Gastroesophageal sphincter (tissue), 4 donors: ENCODE results near the gene UBE3D. TPM values are rescaled to one million over a fixed set of nuclear protein-coding genes. Genes with fewer than 3 reads are reported as not detected.
"Not testable (repeated sequence)": the region's sequence is repeated elsewhere in the genome, so short reads cannot be mapped to it uniquely, and the experiment has no call there.

Experiments used
- ATAC-seq: fragments of 150-250 bp; one replicate; pipeline ENCODE4 v1.9.1; 2016; ENCODE audit warnings: mild to moderate bottlenecking, moderate library complexity
- H3K27ac ChIP-seq, 4 donors: fragments of 200-600 bp; sonication (generic) in 3 of 4; 1 replicate in 3 of 4; 2 replicates in 1 of 4; pipeline ENCODE4 v1.5.1; 2016 to 2019
- H3K27me3 ChIP-seq: fragments of 200-600 bp; sonication (generic); one replicate; pipeline ENCODE4 v1.5.1; 2019
- H3K36me3 ChIP-seq, 2 donors: fragments of 200-600 bp; sonication (generic); one replicate each; pipeline ENCODE4 v1.5.1; 2019; ENCODE audit warnings: control low read depth in 1 of 2
- H3K4me1 ChIP-seq, 3 donors: fragments of 200-600 bp; sonication (generic); 1 replicate in 2 of 3; 2 replicates in 1 of 3; pipeline ENCODE4 v1.5.1; 2016 to 2019; ENCODE audit warnings: control low read depth in 2 of 3
- H3K4me3 ChIP-seq, 2 donors: fragments of 200-600 bp; sonication (generic); one replicate each; pipeline ENCODE4 v1.5.1; 2019; ENCODE audit warnings: mild to moderate bottlenecking in 1 of 2, moderate library complexity in 1 of 2
- H3K9me3 ChIP-seq, 3 donors: fragments of 200-600 bp; sonication (generic); one replicate each; pipeline ENCODE4 v1.5.1; 2017 to 2019; ENCODE audit warnings: control low read depth in 2 of 3
- CTCF ChIP-seq, 4 experiments: fragments of 200-600 bp in 2 of 4; fragments of 450-650 bp in 2 of 4; sonication (generic) in 1 of 4; IDR thresholded peaks; one replicate each; pipeline ENCODE4 v1.5.1; 2017 to 2019; ENCODE audit warnings: antibody characterized with exemption in 4 of 4, mild to moderate bottlenecking in 2 of 4, moderate library complexity in 2 of 4
- EP300 ChIP-seq: sonication (generic); formaldehyde crosslinking; IDR thresholded peaks from one replicate; pipeline ENCODE4 v1.6.1; 2017; ENCODE audit warnings: antibody characterized with exemption, mild to moderate bottlenecking
- POLR2A ChIP-seq, 2 donors: fragments of 450-650 bp; IDR thresholded peaks; one replicate each; pipeline ENCODE4 v1.6.1; 2017; ENCODE audit warnings: antibody characterized with exemption in 2 of 2, mild to moderate bottlenecking in 2 of 2, moderate library complexity in 1 of 2
- POLR2AphosphoS5 ChIP-seq: sonication (generic); formaldehyde crosslinking; IDR thresholded peaks from one replicate; pipeline ENCODE4 v1.6.1; 2017; ENCODE audit warnings: antibody characterized with exemption
- WGBS, 2 donors: methylation state at CpG; one replicate each; pipeline ENCODE4 v1.1.5; 2018; ENCODE audit warnings: low coverage in 1 of 2; 5-methylcytosine and 5-hydroxymethylcytosine counted together
- total RNA-seq, 4 donors: library from RNA; depleted of rRNA; stranded (reverse); fragments of >200 nt; gene quantifications; one replicate each; pipeline ENCODE4 v1.1.0, GENCODE V29; 2016

Gene UBE3D
- total RNA-seq, 4 donors from 2014 or later, result 3.4 to 13.1 (median 7.3) TPM

- Histone ChIP-seq H3K27me3 (no peaks in the 10 kb centered on the region), H3K4me3 (no peak overlapping the region), H3K36me3 (peaks cover 0 to 4% of the 10 kb centered on the region in 2 donors), H3K9me3 (no peaks in the 10 kb centered on the region), H3K27ac (no peak overlapping the region), H3K4me1 (no peaks in the 10 kb centered on the region)
- WGBS, 2 donors, result 88 to 92% methylated on average over 6 of the region's 6 CpGs
- no peak for ATAC-seq
- TF ChIP-seq POLR2AphosphoS5 (no peak), CTCF (IDR thresholded peaks at IDR 0.05) (no peak), EP300 (no peak), POLR2A (IDR thresholded peaks at IDR 0.05) (no peak)
Measured at GRCh38 chr6:82894653-82895259, 170.9 kb downstream of the UBE3D start.

- H3K27me3 ChIP-seq, result no peaks in the 10 kb centered on the region
- H3K4me1 ChIP-seq, result no peaks in the 10 kb centered on the region
- no peaks in the 10 kb centered on the region for H3K9me3 ChIP-seq
- no peak overlapping the region for H3K4me3 ChIP-seq
- peaks cover 0 to 4% of the 10 kb centered on the region in 2 donors for H3K36me3 ChIP-seq
- TF ChIP-seq CTCF (IDR thresholded peaks at IDR 0.05) (no peak), POLR2A (IDR thresholded peaks at IDR 0.05) (no peak), EP300 (no peak), POLR2AphosphoS5 (no peak)
- no peak for ATAC-seq
- 93 to 96% methylated on average over 3 to 9 of the region's 9 CpGs for WGBS, 2 donors
- H3K27ac ChIP-seq, result no peak overlapping the region
Measured at GRCh38 chr6:82893889-82894652, 171.6 kb downstream of the UBE3D start.

- ATAC-seq, H3K9me3 ChIP-seq, H3K27ac ChIP-seq, H3K4me1 ChIP-seq, H3K27me3 ChIP-seq, H3K36me3 ChIP-seq, H3K4me3 ChIP-seq: not testable (repeated sequence)
- WGBS, 2 donors, result 61 to 69% methylated on average over 2 to 3 of the region's 3 CpGs
Measured at GRCh38 chr6:82891503-82891902, 174.1 kb downstream of the UBE3D start.

GRCh38 chr6:82891076-82891475 lies 174.6 kb downstream of the UBE3D start:
- no peaks in the 10 kb centered on the region for H3K4me1 ChIP-seq
- no peaks in the 10 kb centered on the region for H3K27me3 ChIP-seq
- peaks cover 0 to 4% of the 10 kb centered on the region in 2 donors for H3K36me3 ChIP-seq
- TF ChIP-seq POLR2A (IDR thresholded peaks at IDR 0.05), result no peak
- no peak for TF ChIP-seq CTCF (IDR thresholded peaks at IDR 0.05)
- TF ChIP-seq EP300, result no peak
- TF ChIP-seq POLR2AphosphoS5, result no peak
- no peak for ATAC-seq
- H3K9me3 ChIP-seq, result no peaks in the 10 kb centered on the region
- no peak overlapping the region for H3K4me3 ChIP-seq
- no peak overlapping the region for H3K27ac ChIP-seq

- WGBS, 2 donors, result 50% methylated on average over 1 of the region's 1 CpG; no CpG with 5 or more reads in 1 of the 2 donors
- TF ChIP-seq POLR2AphosphoS5, result no peak
- TF ChIP-seq EP300, result no peak
- no peak for TF ChIP-seq CTCF (IDR thresholded peaks at IDR 0.05)
- TF ChIP-seq POLR2A (IDR thresholded peaks at IDR 0.05), result no peak
Measured at GRCh38 chr6:82890240-82890639, 175.4 kb downstream of the UBE3D start.

More at GRCh38 chr6:82890240-82890639, 175.4 kb downstream of the UBE3D start:
- Histone ChIP-seq H3K36me3 (peaks cover 0 to 4% of the 10 kb centered on the region in 2 donors), H3K27me3 (no peaks in the 10 kb centered on the region), H3K9me3 (no peaks in the 10 kb centered on the region), H3K4me3 (no peak overlapping the region), H3K27ac (no peak overlapping the region), H3K4me1 (no peaks in the 10 kb centered on the region)
- ATAC-seq, result no peak
